Prostate gland (tissue), 2 donors: ENCODE data around the gene ANKS3.

ENCODE experiments used
- POLR2A ChIP-seq: fragments of 450-650 bp; IDR thresholded peaks from one replicate; pipeline ENCODE4 v1.6.1; 2016; ENCODE audit warnings: antibody characterized with exemption, mild to moderate bottlenecking
- TF ChIP-seq, protein P1 (sequence below), 4 experiments: fragments of 200-600 bp in 2 of 4; fragments of 450-650 bp in 2 of 4; sonication (generic) in 2 of 4; IDR thresholded peaks; 1 replicate in 3 of 4; 2 replicates in 1 of 4; pipeline ENCODE4 v1.5.1; 2016 to 2019; ENCODE audit warnings: antibody characterized with exemption in 4 of 4, mild to moderate bottlenecking in 2 of 4, moderate library complexity in 2 of 4

DNA sequence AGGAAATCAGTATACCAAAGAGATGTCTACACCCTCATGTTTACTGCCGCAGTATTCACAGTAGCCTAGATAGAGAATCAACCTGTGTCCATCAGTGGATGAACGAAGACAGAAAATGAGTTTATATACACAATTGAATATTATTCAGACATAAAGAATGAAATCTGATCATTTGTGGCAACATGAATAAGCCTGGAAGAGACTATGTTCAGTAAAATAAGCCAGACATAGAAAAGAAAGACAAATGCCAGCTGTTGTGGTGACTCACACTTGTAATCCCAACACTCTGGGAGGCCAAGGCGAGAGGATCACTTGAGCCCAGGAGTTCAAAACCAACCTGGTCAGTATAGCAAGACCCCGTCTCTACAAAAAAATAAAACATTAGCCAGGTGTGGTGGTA is 24.6 kb downstream of the ANKS3 start:
- TF ChIP-seq, protein P1, sequence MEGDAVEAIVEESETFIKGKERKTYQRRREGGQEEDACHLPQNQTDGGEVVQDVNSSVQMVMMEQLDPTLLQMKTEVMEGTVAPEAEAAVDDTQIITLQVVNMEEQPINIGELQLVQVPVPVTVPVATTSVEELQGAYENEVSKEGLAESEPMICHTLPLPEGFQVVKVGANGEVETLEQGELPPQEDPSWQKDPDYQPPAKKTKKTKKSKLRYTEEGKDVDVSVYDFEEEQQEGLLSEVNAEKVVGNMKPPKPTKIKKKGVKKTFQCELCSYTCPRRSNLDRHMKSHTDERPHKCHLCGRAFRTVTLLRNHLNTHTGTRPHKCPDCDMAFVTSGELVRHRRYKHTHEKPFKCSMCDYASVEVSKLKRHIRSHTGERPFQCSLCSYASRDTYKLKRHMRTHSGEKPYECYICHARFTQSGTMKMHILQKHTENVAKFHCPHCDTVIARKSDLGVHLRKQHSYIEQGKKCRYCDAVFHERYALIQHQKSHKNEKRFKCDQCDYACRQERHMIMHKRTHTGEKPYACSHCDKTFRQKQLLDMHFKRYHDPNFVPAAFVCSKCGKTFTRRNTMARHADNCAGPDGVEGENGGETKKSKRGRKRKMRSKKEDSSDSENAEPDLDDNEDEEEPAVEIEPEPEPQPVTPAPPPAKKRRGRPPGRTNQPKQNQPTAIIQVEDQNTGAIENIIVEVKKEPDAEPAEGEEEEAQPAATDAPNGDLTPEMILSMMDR (IDR thresholded peaks at IDR 0.05), result no peak
- TF ChIP-seq POLR2A, result no peak
